Measurements from ENCODE around the gene P2RY12. TPM values are rescaled to one million over a fixed set of nuclear protein-coding genes. Genes with fewer than 3 reads are reported as not detected.

P2RY12 gene
- total and polyA plus RNA-seq, 2 donors: 1.5 to 5.3 TPM

DNA sequence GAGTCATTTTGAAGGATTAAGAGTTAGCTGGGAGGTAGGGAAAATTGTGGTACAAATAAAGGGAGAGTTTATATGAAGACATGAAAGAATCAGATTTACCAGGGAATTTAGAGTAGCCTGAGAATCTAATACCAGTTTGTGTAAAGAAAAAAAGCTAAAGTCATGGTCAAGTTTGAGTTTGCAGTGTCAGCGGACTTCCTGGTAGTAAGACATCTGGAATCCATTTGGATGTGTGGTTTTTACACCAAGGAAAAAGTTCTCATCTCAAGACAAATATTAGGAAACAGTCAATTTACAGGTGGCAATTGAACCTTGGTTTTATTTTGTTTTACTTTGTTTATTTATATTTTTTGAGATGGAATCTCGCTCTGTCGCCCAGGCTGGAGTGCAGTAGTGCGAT, 1.5 kb upstream of the P2RY12 start:
- no peaks in the 10 kb centered on the region for H3K4me1 ChIP-seq (ENCODE audit: insufficient read depth)
- no peak overlapping the region for H3K27ac ChIP-seq (ENCODE audit: low read depth)
- H3K36me3 ChIP-seq (ENCODE audit: insufficient read depth): no peaks in the 10 kb centered on the region
- WGBS: 90% methylated on average over 4 of the region's 4 CpGs
- no peak overlapping the region for H3K4me3 ChIP-seq (ENCODE audit: low read depth, low read length)
- DNase-seq (ENCODE audit: extremely low spot score): no peak

DNA sequence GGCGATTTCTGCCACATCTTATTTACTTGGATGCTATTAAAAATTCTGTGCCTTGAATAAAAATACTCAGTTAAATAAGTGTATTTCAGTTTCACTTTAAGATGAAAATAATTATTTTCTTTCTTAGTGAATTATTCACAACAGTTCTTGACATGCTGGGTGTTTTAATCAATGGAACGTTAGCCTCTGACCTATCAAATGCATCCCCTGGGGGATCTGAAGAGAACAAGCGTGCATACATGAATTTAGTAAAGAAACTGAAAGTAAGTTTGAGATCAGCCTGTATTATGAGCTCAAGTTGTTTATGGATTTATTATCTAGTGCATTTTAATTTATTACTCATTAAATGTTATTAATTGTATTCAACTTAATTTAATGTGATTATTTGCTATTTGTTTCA, 597 bp downstream of the P2RY12 start:
- 55% methylated on average over 3 of the region's 3 CpGs for WGBS
- H3K36me3 ChIP-seq (ENCODE audit: insufficient read depth): no peaks in the 10 kb centered on the region
- no peak overlapping the region for H3K27ac ChIP-seq (ENCODE audit: low read depth)
- no peak for DNase-seq (ENCODE audit: extremely low spot score)
- H3K4me3 ChIP-seq (ENCODE audit: low read depth, low read length): no peak overlapping the region
- no peaks in the 10 kb centered on the region for H3K4me1 ChIP-seq (ENCODE audit: insufficient read depth)

DNA sequence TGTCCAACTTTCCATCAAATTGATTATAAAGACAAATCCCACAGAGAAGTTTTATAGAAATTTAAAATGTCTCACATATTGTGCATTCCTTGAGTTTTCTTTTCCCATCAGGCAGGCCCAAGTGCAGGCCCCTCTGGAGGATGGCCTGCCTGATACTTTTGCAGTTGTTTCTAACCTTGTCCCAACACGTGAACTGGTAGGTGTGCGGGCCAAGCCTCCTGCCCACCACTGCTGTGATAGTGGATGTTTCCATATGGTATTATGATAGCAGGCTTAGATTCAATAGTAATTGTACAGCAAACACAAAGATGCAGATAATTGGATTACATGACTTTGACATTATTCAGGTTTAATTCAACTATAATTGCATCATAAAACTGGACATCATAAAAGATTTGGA, 1.4 kb downstream of the P2RY12 start:
- no peak for DNase-seq (ENCODE audit: extremely low spot score)
- no peaks in the 10 kb centered on the region for H3K4me1 ChIP-seq (ENCODE audit: insufficient read depth)
- H3K36me3 ChIP-seq (ENCODE audit: insufficient read depth): no peaks in the 10 kb centered on the region
- no peak overlapping the region for H3K4me3 ChIP-seq (ENCODE audit: low read depth, low read length)
- no peak overlapping the region for H3K27ac ChIP-seq (ENCODE audit: low read depth)
- WGBS: 65% methylated on average over 2 of the region's 2 CpGs

DNA sequence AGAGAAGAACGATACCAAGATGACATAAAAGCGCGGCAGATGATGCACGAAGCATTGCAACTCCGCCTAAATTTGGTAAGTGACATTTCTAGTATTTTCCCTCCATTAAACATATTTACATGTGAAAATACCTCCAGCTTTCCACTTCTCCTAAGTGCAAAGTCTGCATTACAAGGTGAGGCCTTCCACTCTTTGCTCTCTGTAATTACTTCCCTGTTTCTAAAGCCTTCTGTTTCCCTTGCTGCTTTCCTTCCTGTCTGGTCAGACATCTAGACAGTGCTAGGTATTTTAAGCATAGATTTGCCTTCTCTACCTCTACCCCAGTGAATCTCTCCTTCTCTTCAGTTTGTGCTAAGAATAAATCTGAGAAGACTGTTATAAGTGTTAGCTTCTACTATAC, 1.9 kb downstream of the P2RY12 start:
- Histone ChIP-seq H3K36me3 (ENCODE audit: insufficient read depth) (no peaks in the 10 kb centered on the region), H3K27ac (ENCODE audit: low read depth) (no peak overlapping the region), H3K4me3 (ENCODE audit: low read depth, low read length) (no peak overlapping the region), H3K4me1 (ENCODE audit: insufficient read depth) (no peaks in the 10 kb centered on the region)
- no peak for DNase-seq (ENCODE audit: extremely low spot score)
- WGBS: 93% methylated on average over 5 of the region's 5 CpGs

DNA sequence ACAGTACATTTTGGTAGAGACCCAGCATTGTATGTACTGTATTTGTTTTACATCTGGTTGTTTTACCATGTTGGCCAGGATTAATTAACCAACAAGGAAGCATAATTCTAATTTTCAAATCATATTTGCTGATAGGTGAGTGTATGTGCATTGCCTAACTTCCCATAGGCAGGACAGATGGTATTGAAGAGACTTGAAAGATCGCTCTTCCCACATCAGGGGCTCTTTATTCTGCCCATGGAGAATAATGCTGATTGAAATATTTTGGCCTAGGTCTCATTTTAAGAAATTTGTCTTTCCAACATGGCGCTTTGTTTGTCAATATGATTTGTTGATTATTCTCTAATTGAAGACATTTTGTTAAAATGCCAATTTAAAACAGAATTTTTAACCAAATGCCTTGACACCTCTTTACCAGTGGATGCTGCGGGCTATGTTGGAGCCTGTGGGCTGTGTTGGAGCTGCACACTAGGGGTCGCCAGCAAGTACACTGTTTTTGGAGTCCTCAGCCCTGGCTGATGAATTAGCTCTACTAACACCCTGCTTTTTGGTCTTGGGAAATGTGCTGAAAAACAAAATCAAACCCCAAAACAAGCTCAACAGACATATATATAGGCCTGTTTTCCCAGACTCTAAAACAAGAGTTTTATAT, 5.3 kb downstream of the P2RY12 start:
- no peak overlapping the region for H3K27ac ChIP-seq (ENCODE audit: low read depth)
- 70% methylated on average over 4 of the region's 4 CpGs for WGBS
- no peak for DNase-seq (ENCODE audit: extremely low spot score)
- no peak overlapping the region for H3K4me3 ChIP-seq (ENCODE audit: low read depth, low read length)
- no peaks in the 10 kb centered on the region for H3K36me3 ChIP-seq (ENCODE audit: insufficient read depth)
- H3K4me1 ChIP-seq (ENCODE audit: insufficient read depth): no peaks in the 10 kb centered on the region

DNA sequence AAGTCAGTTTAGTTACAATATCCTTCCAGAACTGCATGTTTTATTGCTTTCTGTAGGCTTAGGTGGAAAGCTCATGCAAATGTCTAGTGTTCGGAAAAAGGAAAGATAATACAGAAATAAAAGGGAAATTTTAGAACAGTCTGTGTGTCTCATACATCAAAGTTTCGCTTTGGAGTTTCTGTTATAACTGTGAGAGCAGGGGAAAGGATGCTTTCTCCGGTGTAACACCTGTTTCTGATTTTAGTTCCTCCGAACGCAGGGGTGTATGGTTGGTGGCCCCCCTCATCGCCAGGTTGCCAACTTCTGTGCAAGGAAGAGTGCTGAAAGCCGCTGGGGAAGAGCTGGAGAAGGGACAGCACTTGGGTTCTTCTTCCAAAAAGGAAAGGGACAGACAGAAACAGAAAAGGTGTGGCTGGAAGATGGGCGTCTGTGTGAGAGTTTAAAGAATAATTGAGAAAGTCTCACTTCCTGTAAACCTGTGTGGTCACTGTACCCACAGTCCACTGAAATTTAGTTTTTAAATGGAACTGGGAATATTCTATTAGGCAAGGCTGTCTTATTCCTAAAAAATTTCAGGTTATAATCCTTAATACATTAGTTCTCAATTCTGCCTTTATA, 6.7 kb downstream of the P2RY12 start:
- WGBS: 85% methylated on average over 8 of the region's 8 CpGs
- H3K4me3 ChIP-seq (ENCODE audit: low read depth, low read length): no peak overlapping the region
- no peak for DNase-seq (ENCODE audit: extremely low spot score)

DNA sequence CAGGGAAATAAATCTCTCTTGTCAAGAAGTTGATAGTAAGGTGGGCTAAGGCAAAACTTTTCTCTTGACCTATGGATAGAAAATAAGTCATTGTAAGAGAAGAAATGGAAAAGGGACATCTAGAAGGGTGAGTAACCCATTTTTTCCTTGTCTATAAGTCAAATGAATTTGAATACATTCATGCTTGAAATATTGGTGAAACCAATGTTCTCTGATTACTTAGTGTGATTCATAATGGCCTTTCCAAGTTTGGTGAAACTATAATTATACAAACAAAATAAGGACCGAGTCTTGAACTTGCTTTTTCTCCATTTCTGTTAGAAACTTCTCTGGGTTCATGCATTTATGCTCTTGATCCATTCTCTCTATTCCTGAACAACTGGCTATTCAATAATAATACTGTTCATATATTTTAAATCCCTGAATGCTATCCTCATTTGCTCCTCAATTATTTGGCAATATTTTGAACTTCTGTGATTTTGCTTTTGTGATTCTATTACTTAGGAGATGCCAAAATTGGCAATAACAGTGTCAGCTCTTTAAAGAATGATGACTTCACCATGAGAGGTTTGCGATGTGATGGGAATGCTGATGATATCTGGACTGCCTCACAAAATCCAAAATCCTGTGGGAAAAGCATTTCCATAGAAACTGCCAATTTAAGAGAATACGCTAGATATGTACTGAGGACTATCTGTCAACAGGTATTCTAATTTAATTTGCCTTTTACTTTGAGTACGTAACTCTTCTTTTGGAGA, 12.3 kb downstream of the P2RY12 start:
- Histone ChIP-seq H3K4me3 (ENCODE audit: low read depth, low read length) (no peak overlapping the region), H3K36me3 (ENCODE audit: insufficient read depth) (no peaks in the 10 kb centered on the region), H3K27ac (ENCODE audit: low read depth) (no peak overlapping the region), H3K4me1 (ENCODE audit: insufficient read depth) (no peaks in the 10 kb centered on the region)
- DNase-seq (ENCODE audit: extremely low spot score): no peak
- 94% methylated on average over 4 of the region's 4 CpGs for WGBS

More for the DNA sequence above, 6.7 kb downstream of the P2RY12 start:
- no peaks in the 10 kb centered on the region for H3K4me1 ChIP-seq (ENCODE audit: insufficient read depth)
- H3K36me3 ChIP-seq (ENCODE audit: insufficient read depth): no peaks in the 10 kb centered on the region
- no peak overlapping the region for H3K27ac ChIP-seq (ENCODE audit: low read depth)

DNA sequence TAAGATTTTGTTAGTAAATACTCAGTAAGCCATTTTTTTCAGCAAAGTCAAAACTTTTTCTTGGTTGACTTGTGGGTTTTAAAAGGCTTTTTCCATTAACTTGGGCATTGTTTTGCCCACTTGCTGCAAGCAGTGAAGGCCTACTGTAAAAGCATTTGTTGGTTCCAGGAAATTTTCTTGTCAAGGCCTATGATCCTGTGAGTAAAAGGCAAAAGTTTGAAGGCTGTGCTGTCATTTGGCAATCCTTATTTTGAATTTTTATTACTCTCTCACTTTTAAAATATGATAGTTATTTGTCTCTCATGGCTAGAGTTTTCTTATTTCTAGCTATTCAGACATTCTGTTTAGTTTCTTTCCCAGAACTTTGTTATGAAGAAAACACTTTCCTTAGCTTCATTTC, 13.0 kb downstream of the P2RY12 start:
- no peak overlapping the region for H3K4me3 ChIP-seq (ENCODE audit: low read depth, low read length)
- no peak overlapping the region for H3K27ac ChIP-seq (ENCODE audit: low read depth)
- no peak for DNase-seq (ENCODE audit: extremely low spot score)
- H3K4me1 ChIP-seq (ENCODE audit: insufficient read depth): no peaks in the 10 kb centered on the region
- H3K36me3 ChIP-seq (ENCODE audit: insufficient read depth): no peaks in the 10 kb centered on the region

DNA sequence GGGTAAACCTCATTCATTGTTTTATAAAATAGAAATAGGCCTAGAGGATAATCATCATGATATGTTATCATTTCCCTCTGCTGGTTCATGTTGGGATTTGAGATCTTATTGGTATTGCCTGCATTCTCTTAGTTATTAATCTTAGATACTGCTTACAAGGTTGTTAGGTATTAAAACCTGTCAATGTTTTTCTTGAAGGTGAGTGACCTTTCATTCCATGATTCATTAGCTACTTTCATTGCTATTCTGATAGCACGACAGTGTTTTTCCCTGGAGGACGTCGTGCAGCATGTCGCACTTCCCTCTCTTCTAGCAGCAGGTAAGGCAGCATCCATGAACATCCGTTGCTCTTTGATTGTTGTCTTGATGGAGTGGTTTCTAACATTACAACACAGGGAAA, 17.1 kb downstream of the P2RY12 start:
- WGBS: 86% methylated on average over 5 of the region's 5 CpGs
- Histone ChIP-seq H3K4me1 (ENCODE audit: insufficient read depth) (no peaks in the 10 kb centered on the region), H3K4me3 (ENCODE audit: low read depth, low read length) (no peak overlapping the region), H3K36me3 (ENCODE audit: insufficient read depth) (no peaks in the 10 kb centered on the region), H3K27ac (ENCODE audit: low read depth) (no peak overlapping the region)
- no peak for DNase-seq (ENCODE audit: extremely low spot score)

DNA sequence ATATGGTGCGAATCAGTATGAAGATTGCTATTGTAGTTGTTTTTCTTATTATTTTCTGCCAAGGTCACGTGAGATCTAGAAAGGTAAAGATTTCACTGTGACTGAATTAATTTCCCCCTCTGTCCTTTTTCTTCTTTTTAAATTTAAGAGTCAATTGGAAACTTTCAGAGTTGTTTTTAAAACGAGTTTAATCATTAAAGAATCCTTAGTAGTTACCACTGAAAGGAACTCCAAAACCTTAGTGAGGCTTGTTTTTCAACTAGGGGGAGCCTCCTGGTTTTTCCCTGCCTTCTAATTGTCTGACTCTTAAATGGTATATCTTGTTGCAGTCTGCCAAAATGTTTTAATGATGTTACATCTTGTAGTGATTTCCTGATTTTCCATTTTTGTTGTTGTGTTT, 17.6 kb downstream of the P2RY12 start:
- Histone ChIP-seq H3K36me3 (ENCODE audit: insufficient read depth) (no peaks in the 10 kb centered on the region), H3K27ac (ENCODE audit: low read depth) (no peak overlapping the region), H3K4me1 (ENCODE audit: insufficient read depth) (no peaks in the 10 kb centered on the region), H3K4me3 (ENCODE audit: low read depth, low read length) (no peak overlapping the region)
- no peak for DNase-seq (ENCODE audit: extremely low spot score)
- 83% methylated on average over 3 of the region's 3 CpGs for WGBS

DNA sequence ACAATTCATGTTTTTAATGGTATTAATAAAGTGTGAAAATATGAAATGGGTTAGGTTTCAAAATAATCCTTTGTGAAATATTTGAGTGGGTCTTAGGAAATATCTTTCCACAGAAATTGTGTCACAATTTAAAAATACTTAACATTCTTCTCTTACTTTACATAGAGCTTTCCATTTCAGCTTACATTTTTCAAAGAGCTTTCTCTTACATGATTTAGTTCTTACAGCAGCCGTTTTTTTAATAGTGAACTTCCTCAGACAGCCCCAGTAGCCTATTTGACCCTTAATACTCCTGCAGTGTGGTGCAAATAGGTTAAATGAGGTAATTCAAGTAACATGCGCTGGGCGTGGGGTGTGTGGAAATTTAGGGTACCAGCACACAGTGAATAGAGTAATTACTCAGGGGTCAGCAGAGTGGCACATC, 21.8 kb downstream of the P2RY12 start:
- no peak overlapping the region for H3K27ac ChIP-seq (ENCODE audit: low read depth)
- 72% methylated on average over 3 of the region's 3 CpGs for WGBS
- no peaks in the 10 kb centered on the region for H3K4me1 ChIP-seq (ENCODE audit: insufficient read depth)
- H3K4me3 ChIP-seq (ENCODE audit: low read depth, low read length): no peak overlapping the region
- H3K36me3 ChIP-seq (ENCODE audit: insufficient read depth): no peaks in the 10 kb centered on the region
- no peak for DNase-seq (ENCODE audit: extremely low spot score)

DNA sequence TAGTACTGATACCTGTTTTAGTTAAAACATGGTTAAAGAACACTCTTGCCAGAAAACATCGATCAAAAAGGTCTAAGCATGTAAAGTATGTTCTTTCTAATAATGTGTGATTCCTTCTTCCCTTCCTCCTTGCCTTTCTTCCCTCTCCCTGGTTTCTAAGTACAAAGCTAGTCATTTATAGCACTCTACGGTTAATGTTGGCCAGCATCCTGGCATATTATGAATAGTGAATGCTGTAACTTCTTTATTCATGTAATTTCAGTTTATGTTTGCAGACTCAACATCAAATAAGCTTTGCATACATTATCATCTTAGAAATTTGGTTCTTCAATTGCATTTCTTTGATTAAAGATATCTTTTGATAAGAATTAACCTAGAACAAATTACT, 27.1 kb downstream of the P2RY12 start:
- no peak overlapping the region for H3K4me3 ChIP-seq (ENCODE audit: low read depth, low read length)
- no peak overlapping the region for H3K27ac ChIP-seq (ENCODE audit: low read depth)
- no peak for DNase-seq (ENCODE audit: extremely low spot score)
- no peaks in the 10 kb centered on the region for H3K36me3 ChIP-seq (ENCODE audit: insufficient read depth)
- 59% methylated on average over 2 of the region's 2 CpGs for WGBS
- no peaks in the 10 kb centered on the region for H3K4me1 ChIP-seq (ENCODE audit: insufficient read depth)

DNA sequence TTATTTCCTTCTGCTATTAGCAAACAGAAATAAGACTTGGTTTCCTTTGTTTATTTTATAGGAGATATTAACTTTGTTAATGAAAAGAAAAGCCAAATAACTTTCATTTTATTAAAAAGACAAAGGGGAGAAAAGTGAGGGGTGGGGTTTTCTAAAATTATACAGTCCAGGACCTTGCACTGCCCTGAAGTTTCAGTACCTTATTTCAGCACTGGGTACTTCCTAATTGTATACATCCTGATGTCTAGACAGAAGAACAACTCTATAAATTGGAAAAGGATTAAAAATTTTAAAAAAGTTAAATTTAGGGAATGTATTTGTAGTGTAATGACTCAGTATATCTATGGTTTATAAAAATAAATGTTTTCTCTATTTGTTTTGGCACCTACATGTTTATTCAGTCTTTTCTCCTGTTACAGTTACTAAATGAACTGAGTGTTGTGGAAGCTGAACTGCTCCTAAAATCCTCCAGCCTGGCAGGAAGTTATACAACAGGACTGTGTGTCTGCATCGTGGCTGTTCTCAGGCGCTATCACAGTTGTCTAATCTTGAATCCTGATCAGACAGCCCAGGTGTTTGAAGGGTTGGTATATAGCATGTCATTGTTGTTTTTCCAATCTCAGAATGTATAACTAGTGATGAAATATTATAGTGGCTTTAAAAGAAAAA, 27.6 kb downstream of the P2RY12 start:
- Histone ChIP-seq H3K27ac (ENCODE audit: low read depth) (no peak overlapping the region), H3K36me3 (ENCODE audit: insufficient read depth) (no peaks in the 10 kb centered on the region), H3K4me3 (ENCODE audit: low read depth, low read length) (no peak overlapping the region), H3K4me1 (ENCODE audit: insufficient read depth) (no peaks in the 10 kb centered on the region)
- 35% methylated on average over 2 of the region's 2 CpGs for WGBS
- DNase-seq (ENCODE audit: extremely low spot score): no peak

DNA sequence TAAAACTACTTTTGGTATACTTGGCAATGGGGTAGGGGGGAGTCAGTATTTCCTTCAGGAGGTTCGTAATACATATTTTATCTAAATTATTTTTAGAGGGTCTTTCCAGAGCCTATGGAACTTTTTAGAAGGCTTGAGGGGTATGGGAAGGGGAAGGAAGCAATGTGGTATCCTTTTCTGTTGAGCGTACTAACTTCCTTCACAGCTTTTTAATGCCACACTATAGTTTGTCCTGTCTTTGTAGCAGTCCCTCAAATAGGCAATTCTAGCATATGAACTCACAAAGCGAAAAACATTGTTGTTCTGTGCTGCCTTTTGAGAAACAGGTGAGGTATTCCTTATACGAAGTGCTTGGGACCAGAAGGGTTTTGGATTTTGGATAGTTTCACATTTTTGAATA, 32.9 kb downstream of the P2RY12 start:
- no peaks in the 10 kb centered on the region for H3K4me1 ChIP-seq (ENCODE audit: insufficient read depth)
- WGBS: 92% methylated on average over 4 of the region's 4 CpGs
- DNase-seq (ENCODE audit: extremely low spot score): no peak
- H3K4me3 ChIP-seq (ENCODE audit: low read depth, low read length): no peak overlapping the region
- no peaks in the 10 kb centered on the region for H3K36me3 ChIP-seq (ENCODE audit: insufficient read depth)
- no peak overlapping the region for H3K27ac ChIP-seq (ENCODE audit: low read depth)
